IMR-90 (cell line): Measurements from ENCODE around the gene CALHM3. TPM values are rescaled to one million over a fixed set of nuclear protein-coding genes. Genes with fewer than 3 reads are reported as not detected.

Experiments
- ATAC-seq: fragments of 200-7000 bp; cut with Tn5 transposase; 2 replicates; pipeline ENCODE4 v1.9.1; 2020; ENCODE audit warnings: low read depth, mild to moderate bottlenecking, moderate library complexity
- BruUV-seq: library from RNA; stranded (reverse); fragments of 400-500 nt; replicated peaks from 2 replicates; lab custom pipeline; 2021; lab: Mats Ljungman, UMichigan
- CTCF ChIA-PET: fragments of 300-600 bp; formaldehyde crosslinking; extraction: SDS; loops from one replicate; lab custom pipeline; 2021; ENCODE audit warnings: antibody characterized with exemption; lab: Yijun Ruan, JAX
- POLR2A ChIA-PET: fragments of 300-600 bp; sonication (Branson Sonifier 250); formaldehyde crosslinking; loops from one replicate; lab custom pipeline; 2022; ENCODE audit warnings: antibody characterized with exemption; ENCODE audit not compliant: unreplicated experiment; lab: Charles Lee
- DNase-seq: peaks from one replicate; pipeline ENCODE4 v3.0.0; 2013
- H2AFZ ChIP-seq: replicated peaks from 2 replicates; pipeline ENCODE3; 2013; ENCODE audit warnings: low read length, mild to moderate bottlenecking; ENCODE audit not compliant: poor library complexity
- H2AK5ac ChIP-seq: 2 replicates; pipeline ENCODE4 v1.6.1; 2013; ENCODE audit warnings: low read depth, low read length, inconsistent platforms
- H2AK9ac ChIP-seq: replicated peaks from 2 replicates; pipeline ENCODE3; 2013; ENCODE audit warnings: mild to moderate bottlenecking, low read depth, low read length, moderate library complexity; ENCODE audit not compliant: poor library complexity
- H2BK120ac ChIP-seq: 2 replicates; pipeline ENCODE4 v1.6.1; 2013; ENCODE audit warnings: low read depth, low read length, inconsistent platforms
- H2BK15ac ChIP-seq: 3 replicates; pipeline ENCODE4 v1.6.1; 2013; ENCODE audit warnings: low read depth, low read length, inconsistent platforms
- H2BK20ac ChIP-seq: 2 replicates; pipeline ENCODE4 v1.6.1; 2013; ENCODE audit warnings: low read depth, mild to moderate bottlenecking, inconsistent platforms, low read length, moderate library complexity
- H2BK5ac ChIP-seq: 2 replicates; pipeline ENCODE4 v1.6.1; 2013; ENCODE audit warnings: mild to moderate bottlenecking, low read depth, low read length, inconsistent platforms; ENCODE audit not compliant: poor library complexity, severe bottlenecking
- H3K14ac ChIP-seq: replicated peaks from 2 replicates; pipeline ENCODE4 v1.6.1; 2013; ENCODE audit warnings: low read depth, low read length, inconsistent platforms
- H3K18ac ChIP-seq: 2 replicates; pipeline ENCODE4 v1.6.1; 2013; ENCODE audit warnings: low read depth, low read length, control low read depth
- H3K23ac ChIP-seq: 2 replicates; pipeline ENCODE4 v1.6.1; 2013; ENCODE audit warnings: low read depth, low read length, inconsistent platforms
- H3K27ac ChIP-seq: 2 replicates; pipeline ENCODE4 v1.5.1; 2013; ENCODE audit warnings: mild to moderate bottlenecking, control low read depth, low read length; ENCODE audit not compliant: insufficient read depth
- H3K27me3 ChIP-seq: 2 replicates; pipeline ENCODE4 v1.6.1; 2013; ENCODE audit warnings: low read length; ENCODE audit not compliant: control insufficient read depth, insufficient read depth
- H3K36me3 ChIP-seq: 2 replicates; pipeline ENCODE4 v1.6.1; 2013; ENCODE audit warnings: low read length, mixed read lengths; ENCODE audit not compliant: control insufficient read depth, insufficient read depth
- H3K4ac ChIP-seq: 2 replicates; pipeline ENCODE4 v1.6.1; 2013; ENCODE audit warnings: low read depth, low read length, inconsistent platforms
- H3K4me1 ChIP-seq: 2 replicates; pipeline ENCODE4 v1.6.1; 2013; ENCODE audit warnings: low read length, mixed read lengths; ENCODE audit not compliant: control insufficient read depth, insufficient read depth
- H3K4me2 ChIP-seq: 2 replicates; pipeline ENCODE4 v1.6.1; 2013; ENCODE audit warnings: low read depth, mild to moderate bottlenecking, control low read depth, low read length, moderate library complexity
- H3K4me3 ChIP-seq: 2 replicates; pipeline ENCODE4 v1.5.1; 2013; ENCODE audit warnings: low read depth, mild to moderate bottlenecking, control low read depth, low read length, moderate library complexity; ENCODE audit not compliant: insufficient read depth
- H3K56ac ChIP-seq: 2 replicates; pipeline ENCODE4 v1.6.1; 2013; ENCODE audit warnings: low read length, inconsistent platforms; ENCODE audit not compliant: insufficient read depth; ENCODE audit errors: extremely low read depth
- H3K79me1 ChIP-seq, 2 experiments: 2 replicates each; pipeline ENCODE4 v1.6.1; 2013; ENCODE audit warnings: low read length in 2 of 2, inconsistent platforms in 1 of 2, low read depth in 1 of 2
- H3K9ac ChIP-seq: 2 replicates; pipeline ENCODE4 v1.6.1; 2013; ENCODE audit warnings: low read depth, low read length, control low read depth
- H3K9me1 ChIP-seq: 2 replicates; pipeline ENCODE4 v1.6.1; 2013; ENCODE audit warnings: low read length, inconsistent platforms; ENCODE audit not compliant: insufficient read depth
- H3K9me3 ChIP-seq: 2 replicates; pipeline ENCODE4 v1.6.1; 2013; ENCODE audit warnings: low read length; ENCODE audit not compliant: control insufficient read depth, insufficient read depth
- H4K20me1 ChIP-seq: 2 replicates; pipeline ENCODE4 v1.6.1; 2013; ENCODE audit warnings: low read length, inconsistent platforms; ENCODE audit not compliant: insufficient read depth
- H4K5ac ChIP-seq: 2 replicates; pipeline ENCODE4 v1.6.1; 2013; ENCODE audit warnings: mild to moderate bottlenecking, low read depth, low read length, control low read depth
- H4K8ac ChIP-seq, 2 experiments: 2 replicates each; pipeline ENCODE4 v1.6.1; 2013; ENCODE audit warnings: low read depth in 2 of 2, low read length in 2 of 2, control low read depth in 1 of 2, inconsistent platforms in 1 of 2
- H4K91ac ChIP-seq: 2 replicates; pipeline ENCODE4 v1.6.1; 2013; ENCODE audit warnings: low read depth, low read length, inconsistent platforms; ENCODE audit not compliant: insufficient read depth
- BHLHE40 ChIP-seq: fragments of 150-350 bp; IDR thresholded peaks from 2 replicates; pipeline ENCODE4 v1.6.1; 2016; ENCODE audit warnings: mild to moderate bottlenecking, low read depth, low read length
- FOS ChIP-seq: fragments of 150-350 bp; IDR thresholded peaks from 2 replicates; pipeline ENCODE4 v1.6.1; 2016; ENCODE audit warnings: low read depth, low read length
- RAD21 ChIP-seq: IDR thresholded peaks from 2 replicates; pipeline ENCODE4 v1.6.1; 2012; ENCODE audit warnings: low read length, improper control_type of control experiment
- RFX5 ChIP-seq: IDR thresholded peaks from 2 replicates; pipeline ENCODE4 v1.8.0; 2012; ENCODE audit warnings: low read depth, mild to moderate bottlenecking, low read length, moderate library complexity
- WGBS, 2 experiments: methylation state at CpG; one replicate each; pipeline versions ENCODE4 v1.1.5 to v1.1.7; 2013; ENCODE audit warnings: missing lambda C conversion rate in 2 of 2; ENCODE audit not compliant: insufficient read length in 1 of 2; ENCODE audit errors: extremely low coverage in 2 of 2; 5-methylcytosine and 5-hydroxymethylcytosine counted together
- dilution Hi-C: fragments of 300-500 bp; cut with HindIII; formaldehyde crosslinking; loops from one replicate; pipeline ENCODE4 v1.14.3; 2018; ENCODE audit warnings: low sequenced_read_pairs; ENCODE audit not compliant: unreplicated experiment
- in situ Hi-C: fragments of 300-500 bp; cut with MboI; formaldehyde crosslinking; loops from 3 replicates; pipeline ENCODE4 v1.14.3; 2019; ENCODE audit warnings: low sequenced_read_pairs, inconsistent platforms, mixed read lengths
- intact Hi-C: fragments of 100-400 bp; cut with micrococcal nuclease; formaldehyde crosslinking; loops from 2 replicates; pipeline ENCODE4 v1.10.0; 2022
- polyA plus RNA-seq, 3 experiments: library from polyadenylated mRNA; depleted of rRNA; stranded (reverse); fragments of >200 nt; gene quantifications; 2 replicates each; pipeline ENCODE4 v1.2.3, GENCODE V29; 2012; ENCODE audit warnings: low replicate concordance in 1 of 3
- total RNA-seq: library from RNA; depleted of rRNA; stranded (reverse); fragments of >200 nt; gene quantifications from 2 replicates; pipeline ENCODE4 v1.2.3, GENCODE V29; 2012
- TF ChIP-seq, protein P1 (sequence below): fragments of 150-350 bp; IDR thresholded peaks from 2 replicates; pipeline ENCODE4 v1.6.1; 2016; ENCODE audit warnings: low read depth, mild to moderate bottlenecking, low read length, moderate library complexity, borderline replicate concordance

Gene CALHM3
- total and polyA plus RNA-seq, 2 of the 4 experiments (the other 2 are of a cell fraction), result not detected

DNA sequence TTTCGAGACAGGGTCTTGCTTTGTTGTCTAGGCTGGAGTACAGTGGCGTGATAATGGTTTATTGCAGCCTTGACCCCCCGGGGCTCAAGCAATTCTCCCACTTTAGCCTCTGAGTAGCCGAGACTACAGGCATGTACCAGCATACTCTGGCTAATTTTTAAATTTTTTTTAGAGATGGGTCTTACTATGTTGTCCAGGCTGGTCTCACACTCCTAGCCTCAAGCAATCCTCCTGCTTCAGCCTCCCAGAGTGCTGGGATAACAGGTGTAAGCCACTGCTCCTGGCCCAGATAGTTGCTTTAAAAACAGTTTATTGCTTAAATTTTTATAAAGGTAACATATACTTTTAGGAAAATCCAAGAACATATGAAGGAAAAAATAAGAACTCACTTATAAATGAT is 40.8 kb upstream of the CALHM3 start:
- no peak overlapping the region for H3K27ac ChIP-seq
- H2AFZ ChIP-seq, result no peak overlapping the region
- dilution Hi-C loops, result no loop called here
- H3K9ac ChIP-seq, result no peak overlapping the region
- H3K4me2 ChIP-seq, result no peak overlapping the region
- WGBS, 2 experiments, result no CpG with 5 or more reads among the region's 4 CpGs
- no peak overlapping the region for H3K23ac ChIP-seq
- H3K4ac ChIP-seq, result no peak overlapping the region
- no peaks in the 10 kb centered on the region for H3K36me3 ChIP-seq
- no peak overlapping the region for H2BK15ac ChIP-seq
- H3K4me3 ChIP-seq, result no peak overlapping the region
- no peak overlapping the region for H4K8ac ChIP-seq
- H4K91ac ChIP-seq, result no peak overlapping the region
- DNase-seq (no peak), ATAC-seq (no peak)
- BruUV-seq, result no TSS peak
- H3K4me1 ChIP-seq, result no peaks in the 10 kb centered on the region
- no peak overlapping the region for H3K56ac ChIP-seq
- H3K18ac ChIP-seq, result no peak overlapping the region
- TF ChIP-seq, protein P1, sequence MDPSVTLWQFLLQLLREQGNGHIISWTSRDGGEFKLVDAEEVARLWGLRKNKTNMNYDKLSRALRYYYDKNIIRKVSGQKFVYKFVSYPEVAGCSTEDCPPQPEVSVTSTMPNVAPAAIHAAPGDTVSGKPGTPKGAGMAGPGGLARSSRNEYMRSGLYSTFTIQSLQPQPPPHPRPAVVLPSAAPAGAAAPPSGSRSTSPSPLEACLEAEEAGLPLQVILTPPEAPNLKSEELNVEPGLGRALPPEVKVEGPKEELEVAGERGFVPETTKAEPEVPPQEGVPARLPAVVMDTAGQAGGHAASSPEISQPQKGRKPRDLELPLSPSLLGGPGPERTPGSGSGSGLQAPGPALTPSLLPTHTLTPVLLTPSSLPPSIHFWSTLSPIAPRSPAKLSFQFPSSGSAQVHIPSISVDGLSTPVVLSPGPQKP, result no peak
- no peak for TF ChIP-seq RFX5
- TF ChIP-seq BHLHE40, result no peak
- TF ChIP-seq FOS, result no peak
- TF ChIP-seq RAD21, result no peak
- H3K79me1 ChIP-seq, result no peaks in the 10 kb centered on the region
- no peak overlapping the region for H2BK120ac ChIP-seq
- peaks cover 29% of the 10 kb centered on the region for H3K27me3 ChIP-seq
- CTCF ChIA-PET, result no interaction called here
- H2BK5ac ChIP-seq, result no peak overlapping the region
- intact Hi-C loops, result no loop called here
- H3K14ac ChIP-seq, result no peak overlapping the region
- H2AK9ac ChIP-seq, result no peak overlapping the region
- H2AK5ac ChIP-seq, result no peak overlapping the region
- no peak overlapping the region for H2BK20ac ChIP-seq
- no peak overlapping the region for H4K5ac ChIP-seq
- no peaks in the 10 kb centered on the region for H3K9me1 ChIP-seq
- in situ Hi-C loops, result no loop called here
- H4K20me1 ChIP-seq, result 0 out of 2 replicates have a peak, but pooled peaks cover 3% of the 10 kb centered on the region
- no peaks in the 10 kb centered on the region for H3K9me3 ChIP-seq
- POLR2A ChIA-PET, result no interaction called here
